HepG2 (cell line): ENCODE results near the gene ARMH4. TPM values are rescaled to one million over a fixed set of nuclear protein-coding genes. Genes with fewer than 3 reads are reported as not detected.

ENCODE experiments used
- ARID2 ChIP-seq: sonication (generic); formaldehyde crosslinking; IDR thresholded peaks from 2 replicates; pipeline ENCODE4 v1.8.1; 2022; ENCODE audit warnings: mild to moderate bottlenecking, missing genetic modification reagents, borderline replicate concordance
- HDAC2 ChIP-seq: sonication (generic); formaldehyde crosslinking; IDR thresholded peaks from 2 replicates; pipeline ENCODE4 v1.4.0; 2020; ENCODE audit warnings: missing genetic modification reagents
- JUND ChIP-seq: sonication (generic); formaldehyde crosslinking; IDR thresholded peaks from 2 replicates; pipeline ENCODE4 v1.8.0; 2022; ENCODE audit warnings: mild to moderate bottlenecking, missing genetic modification reagents
- KLF11 ChIP-seq: IDR thresholded peaks from 2 replicates; pipeline ENCODE4 v1.6.1; 2016; ENCODE audit warnings: missing compliant biosample characterization
- KLF13 ChIP-seq: sonication (generic); formaldehyde crosslinking; IDR thresholded peaks from 2 replicates; pipeline ENCODE4 v1.4.0; 2020; ENCODE audit warnings: mild to moderate bottlenecking, missing genetic modification reagents
- NAIF1 ChIP-seq: sonication (generic); formaldehyde crosslinking; IDR thresholded peaks from 2 replicates; pipeline ENCODE4 v1.5.0; 2020; ENCODE audit warnings: mild to moderate bottlenecking, missing genetic modification reagents, borderline replicate concordance
- NFE2 ChIP-seq: sonication (generic); formaldehyde crosslinking; IDR thresholded peaks from 2 replicates; pipeline ENCODE4 v1.4.0; 2020; ENCODE audit warnings: missing genetic modification reagents
- NFE2L1 ChIP-seq: sonication (generic); formaldehyde crosslinking; IDR thresholded peaks from 2 replicates; pipeline ENCODE4 v1.4.0; 2020; ENCODE audit warnings: missing genetic modification reagents, mild to moderate bottlenecking, borderline replicate concordance
- NFYB ChIP-seq: sonication (generic); formaldehyde crosslinking; IDR thresholded peaks from 2 replicates; pipeline ENCODE4 v1.4.0; 2020; ENCODE audit warnings: missing genetic modification reagents
- RXRA ChIP-seq: sonication (generic); formaldehyde crosslinking; IDR thresholded peaks from 2 replicates; pipeline ENCODE4 v1.5.1; 2020; ENCODE audit warnings: missing genetic modification reagents
- SMAD1 ChIP-seq: sonication (generic); formaldehyde crosslinking; IDR thresholded peaks from 2 replicates; pipeline ENCODE4 v1.4.0; 2020; ENCODE audit warnings: missing genetic modification reagents, low read depth, mild to moderate bottlenecking, borderline replicate concordance
- SUZ12 ChIP-seq: fragments of 150-350 bp; IDR thresholded peaks from 2 replicates; pipeline ENCODE4 v1.6.1; 2014; ENCODE audit warnings: low read depth, low read length
- TARDBP ChIP-seq: sonication (generic); formaldehyde crosslinking; IDR thresholded peaks from 2 replicates; pipeline ENCODE4 v1.8.0; 2022; ENCODE audit warnings: mild to moderate bottlenecking, missing genetic modification reagents
- TBL1XR1 ChIP-seq: fragments of 150-350 bp; IDR thresholded peaks from 2 replicates; pipeline ENCODE4 v1.6.1; 2014; ENCODE audit warnings: borderline replicate concordance, low read length; ENCODE audit not compliant: partially characterized antibody
- TGIF2 ChIP-seq: IDR thresholded peaks from 2 replicates; pipeline ENCODE4 v1.6.1; 2016; ENCODE audit warnings: control low read depth, missing compliant biosample characterization
- THAP11 ChIP-seq: IDR thresholded peaks from 2 replicates; pipeline ENCODE4 v1.6.1; 2016; ENCODE audit warnings: missing biosample characterization, missing genetic modification reagents
- ZFP36L2 ChIP-seq: sonication (generic); formaldehyde crosslinking; IDR thresholded peaks from 2 replicates; pipeline ENCODE4 v1.4.0; 2020; ENCODE audit warnings: missing genetic modification reagents
- ZFX ChIP-seq: sonication (generic); formaldehyde crosslinking; IDR thresholded peaks from 2 replicates; pipeline ENCODE4 v1.4.0; 2020; ENCODE audit warnings: mild to moderate bottlenecking, low read depth, missing genetic modification reagents, moderate library complexity
- ZNF101 ChIP-seq: sonication (generic); formaldehyde crosslinking; IDR thresholded peaks from 2 replicates; pipeline ENCODE4 v1.4.0; 2020; ENCODE audit warnings: mild to moderate bottlenecking, low read depth, missing genetic modification reagents, borderline replicate concordance
- ZNF121 ChIP-seq: sonication (generic); formaldehyde crosslinking; IDR thresholded peaks from 2 replicates; pipeline ENCODE4 v1.5.0; 2020; ENCODE audit warnings: mild to moderate bottlenecking, missing genetic modification reagents
- ZNF253 ChIP-seq: sonication (generic); formaldehyde crosslinking; IDR thresholded peaks from 2 replicates; pipeline ENCODE4 v1.8.0; 2022; ENCODE audit warnings: mild to moderate bottlenecking, missing genetic modification reagents, borderline replicate concordance
- ZNF30 ChIP-seq: sonication (generic); formaldehyde crosslinking; IDR thresholded peaks from 2 replicates; pipeline ENCODE4 v1.5.0; 2020; ENCODE audit warnings: mild to moderate bottlenecking, missing genetic modification reagents
- ZNF607 ChIP-seq: sonication (generic); formaldehyde crosslinking; IDR thresholded peaks from 2 replicates; pipeline ENCODE4 v1.5.1; 2020; ENCODE audit warnings: missing genetic modification reagents, mild to moderate bottlenecking, borderline replicate concordance
- ZNF709 ChIP-seq: sonication (generic); formaldehyde crosslinking; IDR thresholded peaks from 2 replicates; pipeline ENCODE4 v1.5.0; 2020; ENCODE audit warnings: mild to moderate bottlenecking, missing genetic modification reagents
- ZNF747 ChIP-seq: sonication (generic); formaldehyde crosslinking; IDR thresholded peaks from 2 replicates; pipeline ENCODE4 v1.8.1; 2023; ENCODE audit warnings: missing genetic modification reagents, mild to moderate bottlenecking, borderline replicate concordance
- polyA plus RNA-seq, 8 experiments: library from polyadenylated mRNA; depleted of rRNA in 3 of 8; stranded (reverse) in 7 of 8; unstranded in 1 of 8; fragments of >200 nt; fragmentation: Illumina TruSeq in 4 of 8; extraction: Trizol in 4 of 8; gene quantifications; 2 replicates each; pipeline versions ENCODE4 v1.2.1 to v1.2.3, GENCODE V29; 2011 to 2016; ENCODE audit warnings: low read depth in 4 of 8, missing spikeins in 1 of 8, mixed read lengths in 1 of 8; ENCODE audit not compliant: insufficient read depth in 1 of 8
- total RNA-seq, 5 experiments: library from RNA; depleted of rRNA; stranded (reverse); fragments of >200 nt; fragmentation: Illumina TruSeq; extraction: Trizol; gene quantifications; 2 replicates each; pipeline ENCODE4 v1.2.3, GENCODE V29; 2016; ENCODE audit warnings: low read depth in 1 of 5
- TF ChIP-seq, protein P1 (sequence below): sonication (generic); formaldehyde crosslinking; IDR thresholded peaks from 2 replicates; pipeline ENCODE4 v1.5.0; 2020; ENCODE audit warnings: missing genetic modification reagents
- TF ChIP-seq, protein P2 (sequence below): sonication (generic); formaldehyde crosslinking; IDR thresholded peaks from 2 replicates; pipeline ENCODE4 v1.5.1; 2020; ENCODE audit warnings: mild to moderate bottlenecking, missing genetic modification reagents, borderline replicate concordance

The ARMH4 gene
- total and polyA plus RNA-seq, 2 of the 13 experiments (the other 11 are each of a cell fraction or from before 2014, with no cell fraction given): 0.02 to 0.18 TPM

DNA sequence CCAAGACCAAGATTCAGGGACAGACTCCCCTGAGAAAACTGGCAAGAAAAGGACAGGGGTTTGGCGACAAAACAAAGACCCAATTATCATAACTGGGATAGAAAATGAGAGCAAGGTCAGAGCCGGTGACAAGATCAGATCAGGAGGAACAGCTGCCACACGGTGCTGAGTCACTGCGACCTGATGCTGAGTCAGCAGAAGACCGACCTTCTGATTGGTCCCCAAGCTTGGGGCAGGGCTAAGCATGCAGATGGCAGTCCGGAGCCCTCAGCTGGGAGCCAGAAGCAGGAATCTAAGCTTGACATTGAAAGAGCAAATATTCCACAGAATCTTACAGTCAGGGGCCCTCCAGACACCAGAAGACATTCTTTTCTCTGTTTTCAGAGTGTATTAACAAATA is 19.1 kb upstream of the ARMH4 start (continued):
- TF ChIP-seq RXRA (CRISPR knock-in tag) (no peak), KLF11 (no peak), ZNF30 (CRISPR knock-in tag) (no peak), NAIF1 (CRISPR knock-in tag) (no peak), ZNF121 (CRISPR knock-in tag) (no peak), HDAC2 (peak; percentile 13; the same call in 1 of the 2 replicates), KLF13 (no peak), SMAD1 (CRISPR knock-in tag) (no peak), NFE2L1 (CRISPR knock-in tag) (no peak), ZNF101 (CRISPR knock-in tag) (no peak), JUND (CRISPR knock-in tag) (no peak), NFYB (CRISPR knock-in tag) (peak; percentile 73), TGIF2 (no peak), NFE2 (CRISPR knock-in tag) (peak; percentile 86), TBL1XR1 (no peak), ZNF747 (no peak), THAP11 (0 out of 2 replicates have a peak, but pooled peaks have one; percentile 21), ZNF253 (no peak), ZNF709 (CRISPR knock-in tag) (no peak), TARDBP (CRISPR knock-in tag) (no peak), SUZ12 (no peak), ZNF607 (CRISPR knock-in tag) (no peak), ZFP36L2 (CRISPR knock-in tag) (no peak), ARID2 (CRISPR knock-in tag) (no peak), ZFX (no peak)
- TF ChIP-seq, protein P1, sequence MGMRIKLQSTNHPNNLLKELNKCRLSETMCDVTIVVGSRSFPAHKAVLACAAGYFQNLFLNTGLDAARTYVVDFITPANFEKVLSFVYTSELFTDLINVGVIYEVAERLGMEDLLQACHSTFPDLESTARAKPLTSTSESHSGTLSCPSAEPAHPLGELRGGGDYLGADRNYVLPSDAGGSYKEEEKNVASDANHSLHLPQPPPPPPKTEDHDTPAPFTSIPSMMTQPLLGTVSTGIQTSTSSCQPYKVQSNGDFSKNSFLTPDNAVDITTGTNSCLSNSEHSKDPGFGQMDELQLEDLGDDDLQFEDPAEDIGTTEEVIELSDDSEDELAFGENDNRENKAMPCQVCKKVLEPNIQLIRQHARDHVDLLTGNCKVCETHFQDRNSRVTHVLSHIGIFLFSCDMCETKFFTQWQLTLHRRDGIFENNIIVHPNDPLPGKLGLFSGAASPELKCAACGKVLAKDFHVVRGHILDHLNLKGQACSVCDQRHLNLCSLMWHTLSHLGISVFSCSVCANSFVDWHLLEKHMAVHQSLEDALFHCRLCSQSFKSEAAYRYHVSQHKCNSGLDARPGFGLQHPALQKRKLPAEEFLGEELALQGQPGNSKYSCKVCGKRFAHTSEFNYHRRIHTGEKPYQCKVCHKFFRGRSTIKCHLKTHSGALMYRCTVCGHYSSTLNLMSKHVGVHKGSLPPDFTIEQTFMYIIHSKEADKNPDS: no peak
- TF ChIP-seq, protein P2, sequence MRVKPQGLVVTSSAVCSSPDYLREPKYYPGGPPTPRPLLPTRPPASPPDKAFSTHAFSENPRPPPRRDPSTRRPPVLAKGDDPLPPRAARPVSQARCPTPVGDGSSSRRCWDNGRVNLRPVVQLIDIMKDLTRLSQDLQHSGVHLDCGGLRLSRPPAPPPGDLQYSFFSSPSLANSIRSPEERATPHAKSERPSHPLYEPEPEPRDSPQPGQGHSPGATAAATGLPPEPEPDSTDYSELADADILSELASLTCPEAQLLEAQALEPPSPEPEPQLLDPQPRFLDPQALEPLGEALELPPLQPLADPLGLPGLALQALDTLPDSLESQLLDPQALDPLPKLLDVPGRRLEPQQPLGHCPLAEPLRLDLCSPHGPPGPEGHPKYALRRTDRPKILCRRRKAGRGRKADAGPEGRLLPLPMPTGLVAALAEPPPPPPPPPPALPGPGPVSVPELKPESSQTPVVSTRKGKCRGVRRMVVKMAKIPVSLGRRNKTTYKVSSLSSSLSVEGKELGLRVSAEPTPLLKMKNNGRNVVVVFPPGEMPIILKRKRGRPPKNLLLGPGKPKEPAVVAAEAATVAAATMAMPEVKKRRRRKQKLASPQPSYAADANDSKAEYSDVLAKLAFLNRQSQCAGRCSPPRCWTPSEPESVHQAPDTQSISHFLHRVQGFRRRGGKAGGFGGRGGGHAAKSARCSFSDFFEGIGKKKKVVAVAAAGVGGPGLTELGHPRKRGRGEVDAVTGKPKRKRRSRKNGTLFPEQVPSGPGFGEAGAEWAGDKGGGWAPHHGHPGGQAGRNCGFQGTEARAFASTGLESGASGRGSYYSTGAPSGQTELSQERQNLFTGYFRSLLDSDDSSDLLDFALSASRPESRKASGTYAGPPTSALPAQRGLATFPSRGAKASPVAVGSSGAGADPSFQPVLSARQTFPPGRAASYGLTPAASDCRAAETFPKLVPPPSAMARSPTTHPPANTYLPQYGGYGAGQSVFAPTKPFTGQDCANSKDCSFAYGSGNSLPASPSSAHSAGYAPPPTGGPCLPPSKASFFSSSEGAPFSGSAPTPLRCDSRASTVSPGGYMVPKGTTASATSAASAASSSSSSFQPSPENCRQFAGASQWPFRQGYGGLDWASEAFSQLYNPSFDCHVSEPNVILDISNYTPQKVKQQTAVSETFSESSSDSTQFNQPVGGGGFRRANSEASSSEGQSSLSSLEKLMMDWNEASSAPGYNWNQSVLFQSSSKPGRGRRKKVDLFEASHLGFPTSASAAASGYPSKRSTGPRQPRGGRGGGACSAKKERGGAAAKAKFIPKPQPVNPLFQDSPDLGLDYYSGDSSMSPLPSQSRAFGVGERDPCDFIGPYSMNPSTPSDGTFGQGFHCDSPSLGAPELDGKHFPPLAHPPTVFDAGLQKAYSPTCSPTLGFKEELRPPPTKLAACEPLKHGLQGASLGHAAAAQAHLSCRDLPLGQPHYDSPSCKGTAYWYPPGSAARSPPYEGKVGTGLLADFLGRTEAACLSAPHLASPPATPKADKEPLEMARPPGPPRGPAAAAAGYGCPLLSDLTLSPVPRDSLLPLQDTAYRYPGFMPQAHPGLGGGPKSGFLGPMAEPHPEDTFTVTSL: no peak
